HG02970 (cell line): ENCODE results near the gene OMP.
"Not testable (repeated sequence)": the region's sequence is repeated elsewhere in the genome, so short reads cannot be mapped to it uniquely, and the experiment has no call there.

Experiments used
- ATAC-seq: cut with Tn5 transposase; IDR thresholded peaks from one replicate; pipeline ENCODE4 v1.9.1; 2021; ENCODE audit warnings: mild to moderate bottlenecking, moderate library complexity, moderate number of reproducible peaks; ENCODE audit not compliant: unreplicated experiment, low FRiP score

Gene OMP

DNA sequence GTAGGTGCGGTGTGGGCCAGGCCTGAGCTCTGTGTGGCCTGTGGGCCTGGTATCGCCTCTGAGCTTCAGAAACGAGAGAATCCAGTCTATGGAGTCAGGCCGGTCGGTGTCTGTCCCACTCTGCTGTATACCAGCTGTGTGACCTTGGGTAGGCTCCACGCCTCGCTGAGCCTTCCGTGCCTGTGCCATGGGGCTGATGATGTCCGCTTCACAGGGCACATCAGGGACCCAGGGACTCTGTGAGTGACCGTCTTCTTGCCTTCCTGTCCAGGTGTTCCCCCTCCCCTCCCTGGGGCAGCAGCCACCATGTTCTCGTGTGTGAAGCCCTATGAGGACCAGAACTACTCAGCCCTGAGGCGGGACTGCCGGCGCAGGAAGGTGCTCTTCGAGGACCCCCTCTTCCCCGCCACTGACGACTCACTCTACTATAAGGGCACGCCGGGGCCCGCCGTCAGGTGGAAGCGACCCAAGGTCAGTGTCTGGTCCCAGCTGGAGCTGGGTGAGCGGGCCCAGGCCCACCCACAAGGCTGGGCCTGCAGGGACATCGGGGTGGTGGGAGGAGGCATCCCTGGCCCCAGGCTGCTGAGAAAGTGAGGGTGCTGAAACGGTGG lies 18.0 kb upstream of the OMP start:
- no peak for ATAC-seq

DNA sequence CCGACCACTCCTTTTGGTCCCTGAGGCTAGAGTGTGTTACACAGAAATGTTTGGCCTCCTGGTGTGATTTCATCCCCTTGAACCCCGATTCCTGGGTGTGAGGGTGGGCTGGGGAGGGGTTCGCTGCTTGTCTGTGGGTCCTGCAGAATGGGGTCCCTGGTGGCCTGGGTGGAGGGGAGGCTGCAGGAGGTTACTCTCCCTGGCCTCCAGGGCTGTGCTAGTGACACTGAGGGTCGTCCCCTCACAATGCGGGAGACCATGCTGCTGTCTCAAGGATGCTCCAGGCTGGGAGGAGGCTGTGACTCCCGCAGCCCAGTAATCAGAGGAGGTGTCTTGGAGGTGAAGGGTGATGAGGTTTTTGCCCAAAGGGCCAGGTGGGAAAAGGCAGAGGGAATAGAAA lies 17.0 kb upstream of the OMP start:
- no peak for ATAC-seq

DNA sequence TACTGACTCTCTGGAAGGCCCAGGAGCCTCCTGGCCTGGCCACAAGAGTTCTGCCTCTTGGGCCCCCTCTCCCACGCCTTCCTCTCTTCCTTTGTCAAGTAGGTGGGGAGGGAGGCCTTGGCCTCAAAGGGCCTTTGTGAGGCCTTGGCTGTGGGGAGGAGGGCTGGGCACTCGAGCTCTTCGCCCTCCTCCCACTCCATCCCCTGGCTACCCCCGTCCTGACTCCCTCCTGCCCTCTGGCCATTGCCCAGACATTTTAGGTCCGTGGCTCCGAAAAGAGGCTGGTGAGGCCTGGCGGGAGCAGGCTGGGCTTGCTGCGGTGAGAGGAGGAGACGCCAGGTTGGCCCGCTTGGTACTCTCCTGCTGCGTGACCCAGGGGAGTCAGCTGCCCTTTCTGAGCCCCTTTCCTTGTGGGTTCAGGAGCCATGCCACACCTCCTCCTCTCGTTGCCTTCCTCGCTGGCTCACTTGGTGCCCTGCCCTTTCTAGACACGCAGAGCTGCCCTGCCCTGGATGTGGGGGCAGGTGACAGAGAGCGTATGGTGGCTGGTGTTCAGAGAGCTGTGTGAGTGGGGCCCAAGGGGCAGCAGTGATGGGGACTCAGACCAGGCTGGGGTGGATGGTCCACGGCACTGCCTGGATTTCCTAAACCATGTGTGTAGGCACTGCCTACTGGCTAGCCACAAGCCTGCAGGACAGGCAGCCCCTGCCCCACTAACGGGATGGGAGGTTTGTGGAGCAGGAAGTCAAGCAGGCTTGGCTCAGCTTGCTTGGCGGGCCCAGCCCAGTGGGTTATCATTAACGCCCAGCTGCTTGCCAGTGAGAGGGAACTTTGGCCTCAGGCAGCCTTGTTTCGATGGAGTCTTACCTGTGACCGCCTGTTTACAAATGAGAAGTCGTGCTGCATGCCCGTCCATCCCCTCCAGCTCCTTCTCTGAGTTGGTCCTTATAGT lies 15.8 kb upstream of the OMP start:
- ATAC-seq: no peak

DNA sequence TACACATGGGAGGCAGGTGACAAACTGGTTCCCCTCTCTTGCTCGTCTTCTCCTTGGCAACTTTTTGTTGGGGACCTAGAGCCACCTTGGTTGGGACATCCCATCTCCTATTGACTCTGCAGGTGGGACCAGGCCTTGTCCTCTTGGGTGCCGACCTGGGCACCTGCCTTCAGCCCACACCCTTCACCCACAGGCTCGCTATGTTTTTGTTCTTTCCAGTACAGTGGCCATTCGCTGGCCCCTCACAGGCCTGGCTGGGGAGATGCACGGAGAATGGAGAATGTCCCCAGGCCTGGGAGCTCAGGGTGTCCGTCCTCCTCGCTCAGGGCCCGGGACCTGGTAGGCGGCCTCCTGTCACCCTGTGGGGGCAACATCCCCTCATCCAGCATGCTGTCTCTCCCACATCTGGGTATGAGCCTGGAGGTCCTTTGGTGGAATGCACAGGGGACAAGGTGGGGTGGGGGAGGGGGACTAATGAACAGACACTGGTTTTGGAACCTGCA lies 14.9 kb upstream of the OMP start:
- ATAC-seq: no peak

DNA sequence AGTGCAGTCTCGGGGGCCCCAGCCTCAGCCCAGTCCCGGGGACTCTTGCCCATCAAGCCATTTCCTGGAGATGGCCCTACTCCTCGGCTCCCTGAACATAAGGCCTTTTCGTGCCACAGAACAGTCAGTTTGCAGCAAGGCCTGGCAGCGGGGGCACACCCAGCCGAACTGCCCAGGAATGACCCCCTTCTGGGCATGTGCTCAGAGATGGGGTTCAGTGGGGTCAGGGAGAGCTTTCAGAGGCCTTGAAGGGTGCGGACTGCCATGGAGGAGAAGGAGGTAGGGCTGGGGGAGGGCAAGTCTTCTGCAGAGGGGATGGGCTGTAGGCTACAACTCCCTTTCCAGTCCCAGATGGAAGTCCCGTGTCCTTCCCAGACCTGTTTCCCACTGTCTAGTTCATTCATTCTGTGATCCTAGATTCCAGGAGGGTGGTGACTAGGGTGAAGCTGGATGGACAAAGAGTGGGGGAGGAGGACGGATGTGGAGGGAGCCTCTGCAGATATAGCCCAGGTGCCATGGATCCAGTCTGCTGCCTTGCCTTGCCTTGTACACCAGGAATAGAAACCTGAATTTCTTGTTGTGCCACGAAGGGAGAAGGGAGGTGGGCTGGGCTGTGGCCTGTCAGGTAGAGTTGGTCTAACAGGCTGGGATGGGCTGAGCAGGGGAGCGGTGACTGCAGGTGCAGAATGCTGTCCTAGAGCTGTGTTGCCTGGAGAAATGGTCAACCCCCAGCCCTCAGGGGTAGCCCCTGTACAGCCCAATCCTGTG lies 14.2 kb upstream of the OMP start:
- ATAC-seq: no peak

DNA sequence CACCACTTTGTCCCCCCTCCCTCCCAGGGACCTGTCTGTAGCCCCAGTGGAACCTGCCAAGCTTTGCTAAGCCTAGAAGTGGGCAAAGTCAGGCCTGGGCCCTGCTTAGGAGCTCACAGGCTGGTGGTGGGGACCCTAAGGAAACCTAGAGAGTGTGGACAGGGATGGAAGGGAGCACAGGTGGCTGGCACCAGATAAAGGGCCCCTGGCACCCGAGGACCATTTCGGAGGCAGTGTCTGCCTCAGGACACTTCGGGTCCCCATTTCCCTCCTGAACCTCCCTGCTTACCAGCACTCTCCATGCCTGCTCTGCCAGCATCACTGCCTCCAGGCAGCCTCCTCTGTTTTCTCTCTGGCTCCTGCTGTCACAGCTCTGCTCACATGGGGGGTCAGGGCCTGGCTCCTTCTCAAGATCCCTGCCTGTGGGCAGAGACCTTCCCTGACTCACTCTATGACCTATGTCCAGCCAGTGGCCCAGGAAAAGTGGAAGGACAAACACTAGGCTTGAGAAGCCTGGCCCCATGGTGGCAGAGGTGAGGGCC lies 13.6 kb upstream of the OMP start:
- ATAC-seq: no peak

DNA sequence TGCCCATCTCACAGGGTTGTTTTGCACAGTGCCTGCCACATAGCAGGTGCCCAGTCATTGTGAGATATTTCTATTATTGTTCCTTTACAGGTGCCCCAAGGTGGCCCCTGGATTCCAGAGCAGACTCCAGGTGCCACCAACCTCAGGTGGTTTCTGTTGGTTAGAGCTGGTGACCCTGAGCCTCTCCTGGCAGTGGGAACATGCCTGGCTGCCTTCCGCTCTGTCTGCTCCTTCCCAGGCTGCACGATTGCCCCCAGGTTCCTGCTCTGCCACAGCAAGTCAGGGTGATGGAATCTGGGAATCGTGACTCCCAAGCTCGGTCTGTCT lies 12.6 kb upstream of the OMP start:
- ATAC-seq: no peak

DNA sequence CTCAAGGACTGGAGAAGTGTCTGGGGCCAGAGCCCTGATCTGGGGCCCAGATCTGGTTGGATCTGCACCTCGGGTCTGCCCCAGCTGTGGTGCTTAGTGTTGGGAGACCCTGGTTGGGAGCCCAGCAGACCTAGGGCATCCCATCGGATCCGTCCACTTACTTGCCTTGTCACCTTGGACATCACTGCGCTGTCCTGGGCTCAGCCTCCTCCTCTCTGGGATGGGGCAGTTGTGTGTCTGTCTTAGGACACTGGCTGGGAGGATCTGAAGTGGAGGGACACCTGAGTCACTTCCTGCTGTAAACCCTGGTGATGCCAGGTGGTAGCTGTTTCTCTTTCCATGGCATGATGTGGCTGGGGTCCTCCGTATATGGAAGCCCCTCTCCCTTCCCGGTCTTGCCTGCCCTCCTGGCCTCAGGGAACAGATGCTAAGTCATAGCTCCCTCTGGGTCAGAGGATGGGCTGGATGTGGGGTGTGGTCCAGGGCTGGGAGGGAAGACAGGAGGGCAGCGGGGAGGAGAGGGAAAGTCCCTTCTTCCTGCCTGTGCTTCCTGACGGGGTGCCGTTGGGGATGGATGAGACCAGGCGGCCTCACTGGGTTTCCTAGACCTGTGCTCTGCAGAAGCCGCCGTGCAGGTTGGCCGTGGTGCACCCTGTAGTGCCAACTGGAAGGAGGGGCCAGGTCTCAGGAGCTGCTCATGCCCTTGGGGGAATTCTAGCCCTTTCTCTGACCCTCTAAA lies 12.1 kb upstream of the OMP start:
- no peak for ATAC-seq

DNA sequence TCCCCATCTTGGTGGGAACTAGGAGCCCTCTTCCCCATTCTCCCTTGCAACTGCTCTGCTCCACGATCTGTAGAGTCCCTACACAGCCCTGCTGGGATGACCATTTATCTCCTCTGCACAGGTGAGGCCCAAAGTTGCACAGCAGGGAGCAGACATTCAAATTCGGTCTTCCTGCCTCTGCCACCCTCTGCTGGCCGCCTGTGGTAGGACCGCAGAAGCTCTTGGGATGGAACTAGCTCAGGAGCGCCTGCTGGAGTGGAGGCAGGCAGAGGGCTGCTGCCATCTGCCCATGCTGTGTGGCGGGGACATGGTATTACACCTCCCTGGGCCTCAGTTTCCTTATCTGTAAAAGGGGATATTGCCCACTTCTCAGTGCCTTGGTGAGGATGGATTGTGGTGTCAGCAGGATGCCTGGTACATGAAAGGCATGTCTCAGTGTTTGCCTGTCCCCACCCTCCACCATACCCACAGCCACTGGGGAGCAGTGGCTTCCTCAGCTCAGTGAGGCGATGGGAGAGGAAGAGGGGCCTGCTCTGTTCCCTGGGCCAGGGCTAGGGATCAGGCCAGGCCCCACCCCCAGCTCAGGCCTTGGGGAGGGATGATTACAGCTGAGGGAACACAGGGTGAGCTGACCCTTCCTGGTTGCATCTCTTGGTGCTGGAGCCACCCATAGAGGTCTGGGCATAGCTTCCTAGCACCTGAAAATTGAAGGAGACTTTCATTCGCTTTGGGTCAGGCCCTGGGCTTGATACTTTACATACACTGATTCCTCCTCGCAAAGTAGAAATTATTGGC lies 11.3 kb upstream of the OMP start:
- ATAC-seq: no peak

DNA sequence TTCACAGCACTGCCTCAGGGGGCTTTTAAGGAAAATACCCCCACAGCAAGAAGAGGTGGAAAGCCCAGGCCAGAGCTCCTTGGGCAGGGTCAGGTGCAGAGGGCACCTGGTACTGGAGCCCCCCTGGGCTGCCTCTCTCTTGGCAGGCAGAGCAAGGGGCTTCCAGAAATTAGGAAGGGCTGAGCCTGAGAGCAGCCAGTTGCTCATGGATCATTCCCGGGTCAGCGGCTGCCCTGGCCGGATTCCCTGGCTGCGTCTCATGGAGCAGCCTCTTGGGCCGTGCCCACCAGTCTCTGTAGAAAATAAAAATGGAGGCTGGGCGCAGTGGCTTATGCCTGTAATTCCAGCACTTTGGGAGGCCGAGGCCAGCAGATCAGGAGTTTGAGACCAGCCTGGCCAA lies 10.3 kb upstream of the OMP start:
- ATAC-seq: no peak

DNA sequence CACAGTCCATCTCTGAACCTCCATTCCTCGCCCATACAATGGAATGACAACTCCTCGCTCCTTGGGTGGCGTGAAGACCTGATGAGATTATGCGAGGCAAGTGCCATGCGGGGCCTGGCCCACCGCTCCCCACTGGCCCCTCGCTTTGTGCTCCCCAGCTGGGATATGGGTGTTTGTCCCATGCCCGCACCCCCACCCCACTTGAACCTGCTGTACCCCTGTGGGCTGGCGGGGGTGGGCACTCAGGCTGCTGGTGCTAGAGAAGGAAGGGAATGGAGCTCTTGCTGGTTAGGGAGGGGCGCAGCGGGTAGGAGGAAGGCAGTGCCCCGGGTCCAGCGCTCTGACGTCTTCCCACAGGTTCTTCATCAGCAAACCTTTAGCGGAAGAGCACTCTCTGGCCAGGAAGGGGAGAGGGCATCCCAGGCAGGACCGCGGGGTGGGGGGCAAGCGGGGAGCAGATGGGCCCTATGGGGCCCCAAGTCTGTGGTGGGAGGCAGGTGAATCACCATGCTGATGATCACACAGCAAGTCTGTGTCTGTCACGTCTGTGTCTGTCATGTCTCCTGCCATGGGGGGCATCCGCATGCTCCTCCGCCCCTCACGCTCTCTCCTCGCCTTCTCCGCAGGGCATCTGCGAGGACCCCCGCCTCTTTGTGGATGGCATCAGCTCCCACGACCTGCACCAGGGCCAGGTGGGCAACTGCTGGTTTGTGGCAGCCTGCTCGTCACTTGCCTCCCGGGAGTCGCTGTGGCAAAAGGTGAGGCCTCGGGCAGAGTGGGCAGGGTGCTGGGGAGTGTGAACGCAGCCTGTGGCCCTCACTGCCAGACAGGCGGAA lies 9.4 kb upstream of the OMP start:
- ATAC-seq: no peak

DNA sequence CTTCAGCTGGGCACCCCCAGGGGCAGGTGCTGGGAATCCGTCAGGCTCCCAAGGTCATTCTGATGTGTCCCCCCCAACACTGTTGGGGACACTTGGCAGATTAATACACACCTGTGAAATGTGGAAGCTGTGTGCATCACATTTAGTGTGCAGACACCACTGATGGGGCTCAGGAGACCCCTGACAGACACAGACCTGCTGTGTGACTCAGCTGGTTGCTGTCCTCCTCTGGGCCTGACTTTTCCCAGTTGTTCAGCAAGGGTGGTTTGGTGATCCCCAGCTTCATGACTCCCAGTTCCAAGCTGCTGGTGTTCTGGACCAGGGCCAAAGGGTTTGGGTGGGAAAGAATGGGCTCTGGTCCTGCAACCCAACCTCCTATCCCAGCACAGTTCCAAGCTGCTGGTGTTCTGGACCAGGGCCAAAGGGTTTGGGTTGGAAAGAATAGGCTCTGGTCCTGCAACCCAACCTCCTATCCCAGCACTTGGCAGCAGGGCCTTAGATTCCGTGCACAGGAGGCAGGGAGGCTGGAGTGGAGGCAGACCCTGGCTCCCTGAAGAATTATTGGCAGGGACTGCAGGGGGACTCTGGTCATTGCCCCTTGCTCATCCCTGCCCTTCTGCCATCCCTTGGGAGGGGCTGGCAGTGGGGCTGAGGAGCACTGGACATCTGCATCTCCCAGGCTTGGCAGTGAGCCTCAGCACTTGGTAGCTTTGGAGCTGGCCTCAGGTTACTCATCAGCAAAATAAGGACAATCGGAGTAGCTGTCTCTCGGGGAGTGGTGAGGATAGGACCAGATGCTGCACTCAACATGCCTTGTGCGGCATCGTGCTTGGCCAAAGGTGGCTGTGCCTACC lies 8.4 kb upstream of the OMP start:
- ATAC-seq: no peak

DNA sequence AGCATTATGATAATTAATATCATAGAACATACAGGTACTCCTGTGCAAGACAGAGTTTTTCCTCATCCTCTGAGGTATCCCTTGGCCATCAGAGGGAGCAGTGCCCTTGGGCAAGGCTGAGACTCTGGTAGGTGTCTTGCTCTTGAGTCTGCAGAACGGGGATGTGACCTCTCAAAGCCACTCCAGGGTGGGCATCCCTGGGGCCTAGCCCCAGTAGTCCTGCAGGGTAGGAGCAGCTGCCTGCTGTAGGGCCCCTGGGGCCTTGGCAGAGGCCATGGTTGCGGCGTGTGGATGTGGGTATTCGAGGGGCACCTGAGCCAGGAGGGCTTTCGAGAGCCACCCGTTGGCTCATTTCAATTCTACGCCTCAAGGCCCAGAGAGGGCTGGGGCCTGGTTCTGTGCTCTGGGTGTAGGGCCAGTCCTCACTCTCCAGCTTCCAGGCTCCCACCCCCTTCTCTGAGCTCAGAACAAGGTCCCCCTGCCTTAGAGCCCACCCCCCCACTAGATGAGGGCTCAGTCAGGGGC lies 7.7 kb upstream of the OMP start:
- ATAC-seq: no peak

DNA sequence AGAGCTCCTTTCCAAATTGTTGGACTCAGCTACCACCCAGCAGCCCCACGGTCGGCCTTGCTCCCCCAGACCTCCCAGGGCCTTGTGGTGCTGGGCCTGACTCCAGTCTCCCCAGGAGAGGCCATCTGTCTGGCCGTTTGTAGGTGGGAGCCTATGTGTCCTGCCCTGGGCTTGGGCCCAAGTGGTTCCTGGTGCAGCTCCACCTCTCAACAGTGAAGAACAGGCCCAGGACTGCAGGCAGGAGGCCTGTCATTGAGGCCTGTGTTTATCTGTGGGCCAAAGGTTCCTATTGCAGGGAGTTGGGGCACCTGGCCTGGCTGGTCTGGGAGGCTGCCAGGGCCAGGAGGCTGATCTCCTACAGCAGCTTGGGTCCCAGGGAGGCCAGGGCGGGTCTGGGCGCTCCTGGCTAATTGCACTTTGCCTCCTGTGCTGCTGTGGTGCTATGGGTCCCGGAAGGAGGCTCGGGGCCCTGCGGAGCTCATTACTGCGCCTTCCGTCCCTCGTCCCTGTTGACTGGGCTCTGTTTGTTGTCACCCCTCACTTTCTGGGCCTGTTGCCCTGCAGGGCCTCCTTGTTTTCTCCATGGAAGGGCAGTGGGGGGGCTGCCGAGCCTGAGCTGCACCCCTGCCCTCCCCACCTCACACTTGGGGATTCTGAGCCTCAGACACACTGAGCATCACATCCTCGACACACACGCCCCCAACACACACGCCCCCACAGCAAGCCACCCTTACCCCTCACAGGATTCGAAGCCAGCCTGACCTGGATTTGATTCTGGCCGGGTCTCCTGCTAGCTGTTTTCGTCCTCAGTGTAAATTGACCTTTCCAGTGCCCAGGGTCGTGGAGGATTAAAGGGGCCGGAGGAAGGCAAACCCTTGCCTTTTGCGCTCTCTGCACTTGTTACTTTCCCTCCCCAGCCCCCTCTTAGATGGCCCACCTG lies 6.8 kb upstream of the OMP start:
- ATAC-seq: no peak

DNA sequence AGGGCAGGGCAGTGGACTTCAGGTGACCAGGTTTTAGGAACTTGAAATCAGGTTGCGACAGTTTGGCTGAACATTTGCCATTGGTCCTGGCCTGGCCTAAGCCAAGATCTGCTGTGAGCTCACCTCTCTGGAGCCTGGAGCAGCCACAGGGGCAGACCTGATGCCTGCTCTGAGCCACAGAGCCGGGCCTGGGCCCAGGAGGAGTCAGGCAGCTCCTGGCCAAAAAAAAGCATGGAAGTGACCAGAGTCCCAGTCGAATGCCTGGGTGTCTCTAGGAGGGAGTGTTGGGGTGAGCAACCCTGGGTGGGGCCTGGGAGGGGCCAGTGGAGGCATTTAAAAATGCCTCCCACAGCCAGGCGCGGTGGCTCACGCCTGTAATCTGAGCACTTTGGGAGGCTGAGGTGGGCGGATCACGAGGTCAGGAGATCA lies 6.0 kb upstream of the OMP start:
- ATAC-seq: no peak

DNA sequence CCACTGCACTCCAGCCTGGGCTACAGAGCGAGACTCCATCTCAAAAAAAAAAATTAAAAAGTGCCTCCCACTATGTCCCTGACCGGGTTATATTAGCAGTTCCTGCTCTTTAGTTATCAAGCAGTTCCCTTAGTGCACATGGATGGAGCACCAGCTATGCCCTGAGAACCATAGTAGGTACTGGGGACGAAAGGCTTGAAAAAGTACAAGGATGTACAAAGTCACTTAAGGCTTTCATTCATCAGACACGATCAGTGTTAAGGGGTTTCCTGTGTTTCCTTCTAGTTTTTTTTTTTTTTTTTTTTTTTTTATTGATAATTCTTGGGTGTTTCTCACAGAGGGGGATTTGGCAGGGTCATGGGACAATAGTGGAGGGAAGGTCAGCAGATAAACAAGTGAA lies 5.5 kb upstream of the OMP start:
- ATAC-seq: not testable (repeated sequence)
